Caco-2 (cell line): ENCODE data around the gene PPP1R9B. TPM values are rescaled to one million over a fixed set of nuclear protein-coding genes. Genes with fewer than 3 reads are reported as not detected.

Source experiments
- BruUV-seq: library from RNA; stranded (reverse); fragments of 400-500 nt; replicated peaks from 2 replicates; lab custom pipeline; 2021; lab: Mats Ljungman, UMichigan
- CTCF ChIA-PET: fragments of 300-600 bp; sonication (Branson Sonifier 250); formaldehyde crosslinking; loops from one replicate; lab custom pipeline; 2022; ENCODE audit warnings: antibody characterized with exemption; lab: Charles Lee
- POLR2A ChIA-PET: fragments of 300-600 bp; sonication (Branson Sonifier 250); formaldehyde crosslinking; loops from one replicate; lab custom pipeline; 2022; ENCODE audit warnings: antibody characterized with exemption; lab: Charles Lee
- DNase-seq, 2 experiments: peaks; one replicate each; pipeline versions ENCODE4 v3.0.0 to v3.0.0-alpha.2; 2020 to 2022
- H3K27me3 ChIP-seq: replicated peaks from 2 replicates; pipeline ENCODE4 v1.6.0; 2011; ENCODE audit warnings: low read length; ENCODE audit not compliant: control insufficient read depth, insufficient read depth
- H3K36me3 ChIP-seq: 2 replicates; pipeline ENCODE4 v1.5.1; 2011; ENCODE audit warnings: low read length; ENCODE audit not compliant: control insufficient read depth, insufficient read depth
- H3K4me1 ChIP-seq: fragments of 250-450 bp; sonication (Bioruptor Pico); 2 replicates; pipeline ENCODE4 v1.5.1; 2020; ENCODE audit warnings: mild to moderate bottlenecking
- H3K4me3 ChIP-seq: 2 replicates; pipeline ENCODE4 v1.5.1; 2011; ENCODE audit warnings: low read depth, mild to moderate bottlenecking, control low read depth, low read length
- H3K9me3 ChIP-seq: fragments of 250-450 bp; sonication (Bioruptor Pico); 2 replicates; pipeline ENCODE4 v1.5.1; 2020; ENCODE audit warnings: mild to moderate bottlenecking, moderate library complexity
- H3K27ac Mint-ChIP-seq: one replicate; pipeline ENCODE4 v1.8.0; 2022; ENCODE audit warnings: mixed read lengths; ENCODE audit not compliant: unreplicated experiment
- H3K27me3 Mint-ChIP-seq: one replicate; pipeline ENCODE4 v1.8.0; 2022; ENCODE audit warnings: mixed read lengths; ENCODE audit not compliant: insufficient read depth, unreplicated experiment
- H3K36me3 Mint-ChIP-seq: one replicate; pipeline ENCODE4 v1.8.0; 2022; ENCODE audit warnings: mild to moderate bottlenecking, mixed read lengths; ENCODE audit not compliant: insufficient read depth, unreplicated experiment
- H3K4me1 Mint-ChIP-seq: one replicate; pipeline ENCODE4 v1.8.0; 2022; ENCODE audit warnings: low read depth, mixed read lengths; ENCODE audit not compliant: unreplicated experiment
- H3K4me3 Mint-ChIP-seq: one replicate; pipeline ENCODE4 v1.8.0; 2022; ENCODE audit warnings: mild to moderate bottlenecking, moderate library complexity, mixed read lengths; ENCODE audit not compliant: unreplicated experiment
- H3K9me3 Mint-ChIP-seq: one replicate; pipeline ENCODE4 v1.8.0; 2022; ENCODE audit warnings: mixed read lengths; ENCODE audit not compliant: unreplicated experiment
- intact Hi-C: fragments of 100-400 bp; cut with micrococcal nuclease; formaldehyde crosslinking; loops from one replicate; pipeline ENCODE4 v1.10.0; 2022; ENCODE audit not compliant: unreplicated experiment
- total RNA-seq: library from RNA; stranded (reverse); gene quantifications from 2 replicates; pipeline ENCODE4 v1.2.3, GENCODE V29; 2022
- TF ChIP-seq, protein P1 (sequence below), 2 experiments: fragments of 200-600 bp in 1 of 2; IDR thresholded peaks; 1 replicate in 1 of 2; 2 replicates in 1 of 2; pipeline versions ENCODE4 v1.5.1 to v1.8.0; 2011 to 2022; ENCODE audit warnings: antibody characterized with exemption in 1 of 2, control low read depth in 1 of 2, inconsistent platforms in 1 of 2, low read depth in 1 of 2, low read length in 1 of 2, mild to moderate bottlenecking in 1 of 2, moderate library complexity in 1 of 2; ENCODE audit not compliant: insufficient read depth in 1 of 2, severe bottlenecking in 1 of 2, unreplicated experiment in 1 of 2

PPP1R9B gene
- total RNA-seq, 1 experiment from 2014 or later: 74.8 TPM

DNA sequence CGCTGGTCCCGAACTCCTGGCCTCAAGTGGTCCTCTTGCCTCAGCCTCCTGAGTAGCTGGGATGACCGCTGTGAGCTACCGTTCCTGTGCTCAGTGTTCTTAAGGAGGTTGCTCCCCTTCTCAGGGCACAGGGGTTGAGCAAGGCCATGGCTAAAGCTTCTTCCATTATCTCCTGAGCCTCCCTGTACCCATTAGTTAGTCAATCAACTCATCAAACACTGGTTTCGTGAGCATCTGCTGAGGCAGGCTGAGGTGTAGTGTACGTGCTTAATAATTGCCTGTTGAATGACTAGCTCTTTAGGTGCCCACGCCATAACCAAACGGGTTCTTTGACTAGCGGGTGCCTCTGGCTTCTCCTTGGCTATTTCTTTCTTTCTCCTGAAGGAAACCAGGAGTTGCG, 27.0 kb upstream of the PPP1R9B start:
- no TSS peak for BruUV-seq
- no peaks in the 10 kb centered on the region for H3K27me3 ChIP-seq
- TF ChIP-seq, protein P1, sequence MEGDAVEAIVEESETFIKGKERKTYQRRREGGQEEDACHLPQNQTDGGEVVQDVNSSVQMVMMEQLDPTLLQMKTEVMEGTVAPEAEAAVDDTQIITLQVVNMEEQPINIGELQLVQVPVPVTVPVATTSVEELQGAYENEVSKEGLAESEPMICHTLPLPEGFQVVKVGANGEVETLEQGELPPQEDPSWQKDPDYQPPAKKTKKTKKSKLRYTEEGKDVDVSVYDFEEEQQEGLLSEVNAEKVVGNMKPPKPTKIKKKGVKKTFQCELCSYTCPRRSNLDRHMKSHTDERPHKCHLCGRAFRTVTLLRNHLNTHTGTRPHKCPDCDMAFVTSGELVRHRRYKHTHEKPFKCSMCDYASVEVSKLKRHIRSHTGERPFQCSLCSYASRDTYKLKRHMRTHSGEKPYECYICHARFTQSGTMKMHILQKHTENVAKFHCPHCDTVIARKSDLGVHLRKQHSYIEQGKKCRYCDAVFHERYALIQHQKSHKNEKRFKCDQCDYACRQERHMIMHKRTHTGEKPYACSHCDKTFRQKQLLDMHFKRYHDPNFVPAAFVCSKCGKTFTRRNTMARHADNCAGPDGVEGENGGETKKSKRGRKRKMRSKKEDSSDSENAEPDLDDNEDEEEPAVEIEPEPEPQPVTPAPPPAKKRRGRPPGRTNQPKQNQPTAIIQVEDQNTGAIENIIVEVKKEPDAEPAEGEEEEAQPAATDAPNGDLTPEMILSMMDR (IDR thresholded peaks at IDR 0.05; ENCODE audit: insufficient read depth in 1 of 2, low read depth in 1 of 2, low read length in 1 of 2, severe bottlenecking in 1 of 2, unreplicated experiment in 1 of 2): no peak

DNA sequence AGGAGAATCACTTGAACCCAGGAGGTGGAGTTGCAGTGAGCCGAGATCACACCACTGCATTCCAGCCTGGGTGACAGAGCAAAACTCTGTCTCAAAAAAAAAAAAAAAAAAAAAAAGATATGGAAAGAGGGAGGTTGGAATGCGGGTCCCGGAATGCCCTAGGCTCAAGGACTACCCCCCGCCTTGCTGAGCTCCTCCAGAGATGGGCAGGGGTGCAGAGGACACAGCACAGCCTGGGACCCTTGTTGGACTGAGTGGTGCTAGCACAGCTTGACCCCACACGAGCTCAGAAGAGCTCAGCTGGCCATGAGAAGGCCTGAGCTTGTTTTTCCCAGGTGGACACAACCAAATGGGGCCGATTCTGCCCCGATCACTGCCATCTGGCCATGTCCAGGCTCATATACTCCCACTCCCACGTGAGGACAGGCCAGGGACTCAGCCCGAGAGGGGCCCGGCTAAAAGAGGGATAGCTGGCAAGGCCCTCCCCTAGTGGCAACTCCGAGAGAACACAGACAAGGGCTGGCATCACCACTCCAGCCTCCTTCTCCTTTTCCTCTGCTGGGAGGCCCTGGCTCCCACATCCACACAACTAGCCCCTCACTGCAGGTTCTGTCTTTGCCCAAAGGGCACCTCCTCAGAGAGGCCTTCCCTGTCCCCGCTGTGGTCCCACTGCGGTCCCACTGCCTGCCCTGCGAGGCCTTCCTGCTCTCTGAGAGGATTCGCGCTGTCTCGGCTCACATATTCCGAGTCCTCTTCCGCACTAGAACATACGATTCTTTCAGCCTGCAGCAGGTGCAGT, 26.3 kb upstream of the PPP1R9B start:
- H3K27ac Mint-ChIP-seq: peak overlapping the region; percentile 57
- intact Hi-C loops: no loop called here
- no TSS peak for BruUV-seq
- no peaks in the 10 kb centered on the region for H3K9me3 Mint-ChIP-seq
- no peak overlapping the region for H3K4me3 ChIP-seq
- POLR2A ChIA-PET: no interaction called here
- no peak overlapping the region for H3K4me3 Mint-ChIP-seq
- no peaks in the 10 kb centered on the region for H3K27me3 Mint-ChIP-seq
- no peaks in the 10 kb centered on the region for H3K36me3 ChIP-seq
- peaks cover 20% of the 10 kb centered on the region for H3K4me1 Mint-ChIP-seq
- no peaks in the 10 kb centered on the region for H3K9me3 ChIP-seq
- peaks cover 31% of the 10 kb centered on the region for H3K4me1 ChIP-seq
- TF ChIP-seq, protein P1 (IDR thresholded peaks at IDR 0.05; ENCODE audit: insufficient read depth in 1 of 2, low read depth in 1 of 2, low read length in 1 of 2, severe bottlenecking in 1 of 2, unreplicated experiment in 1 of 2): peak in 1 of 2 experiments; percentile 13
- CTCF ChIA-PET: interaction anchor here (0.6 to 3.8 kb wide), 9 partner anchors 8 to 1196 kb away, joined by 3 to 34 read pairs (median 4); partner anchors contain the start of genes COL1A1 and SGCA
- no peak for DNase-seq
- H3K36me3 Mint-ChIP-seq: no peaks in the 10 kb centered on the region
- H3K27me3 ChIP-seq: no peaks in the 10 kb centered on the region

More for the DNA sequence above, 27.0 kb upstream of the PPP1R9B start:
- Histone ChIP-seq H3K4me3 (no peak overlapping the region), H3K36me3 (no peaks in the 10 kb centered on the region), H3K9me3 (no peaks in the 10 kb centered on the region), H3K4me1 (peaks cover 31% of the 10 kb centered on the region)
- peaks cover 20% of the 10 kb centered on the region for H3K4me1 Mint-ChIP-seq
- POLR2A ChIA-PET: no interaction called here
- H3K4me3 Mint-ChIP-seq: no peak overlapping the region
- intact Hi-C loops: no loop called here
- no peaks in the 10 kb centered on the region for H3K9me3 Mint-ChIP-seq
- CTCF ChIA-PET: interaction anchor here (0.8 to 3.8 kb wide), 9 partner anchors 9 to 121 kb away, joined by 3 to 34 read pairs (median 5); partner anchors contain the start of genes COL1A1 and SGCA
- peak overlapping the region; percentile 57 for H3K27ac Mint-ChIP-seq
- H3K27me3 Mint-ChIP-seq: no peaks in the 10 kb centered on the region
- no peaks in the 10 kb centered on the region for H3K36me3 Mint-ChIP-seq
- DNase-seq: no peak

DNA sequence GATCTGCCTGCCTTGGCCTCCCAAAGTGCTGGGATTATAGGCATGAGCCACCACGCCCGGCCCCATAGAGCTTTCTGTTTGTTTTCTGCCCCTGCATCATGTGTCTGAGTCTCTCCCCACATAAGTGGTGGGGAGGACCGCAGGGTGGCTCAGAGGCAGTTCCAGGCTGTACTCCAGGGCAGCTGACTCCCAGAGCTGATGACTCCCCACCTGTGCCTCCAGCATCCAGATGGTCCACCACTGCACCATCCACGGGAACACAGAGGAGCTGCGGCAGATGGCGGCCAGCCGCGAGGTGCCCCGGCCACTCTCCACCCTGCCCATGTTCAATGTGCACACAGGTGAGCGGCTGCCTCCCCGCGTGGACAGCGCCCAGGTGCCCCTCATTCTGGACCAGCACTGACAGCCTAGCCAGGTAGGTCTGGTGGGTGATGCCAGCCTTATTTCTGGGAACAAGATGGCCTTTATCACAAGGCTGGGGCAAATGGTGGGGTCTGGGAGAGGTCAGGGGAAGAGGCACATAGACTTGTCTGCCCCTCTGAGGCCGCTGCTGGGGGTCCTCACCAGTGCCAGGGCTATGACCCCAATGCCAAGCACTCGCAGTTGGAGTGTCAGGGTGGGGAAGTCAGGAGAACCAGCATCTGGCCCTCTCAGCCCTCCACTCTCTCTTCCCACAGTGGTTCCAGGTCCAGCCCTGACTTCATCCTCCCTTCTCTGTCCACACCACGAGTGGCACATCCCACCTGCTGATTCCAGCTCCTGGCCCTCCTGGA, 24.7 kb upstream of the PPP1R9B start:
- Mint-ChIP-seq H3K4me1 (peaks cover 20% of the 10 kb centered on the region), H3K9me3 (no peaks in the 10 kb centered on the region), H3K36me3 (no peaks in the 10 kb centered on the region), H3K27me3 (no peaks in the 10 kb centered on the region), H3K27ac (peak overlapping the region; percentile 64), H3K4me3 (peak overlapping the region; percentile 37)
- intact Hi-C loops: no loop called here
- Histone ChIP-seq H3K27me3 (no peaks in the 10 kb centered on the region), H3K4me3 (no peak overlapping the region), H3K4me1 (peaks cover 31% of the 10 kb centered on the region), H3K9me3 (no peaks in the 10 kb centered on the region), H3K36me3 (no peaks in the 10 kb centered on the region)
- CTCF ChIA-PET: interaction anchor here (0.6 to 1.1 kb wide), 2 partner anchors 171 to 209 kb away, joined by 3 read pairs; partner anchors contain the start of gene XYLT2
- BruUV-seq: no TSS peak
- POLR2A ChIA-PET: interaction anchor here (0.6 kb wide), 1 partner anchor 498 kb away, joined by 16 read pairs; no protein-coding TSS in a partner anchor
- TF ChIP-seq, protein P1 (IDR thresholded peaks at IDR 0.05; ENCODE audit: insufficient read depth in 1 of 2, low read depth in 1 of 2, low read length in 1 of 2, severe bottlenecking in 1 of 2, unreplicated experiment in 1 of 2): no peak
- DNase-seq: no peak
